ENCODE measurements around the gene RPS15A. TPM values are rescaled to one million over a fixed set of nuclear protein-coding genes. Genes with fewer than 3 reads are reported as not detected.
A peak's percentile ranks its signal among the peaks of the same experiment; 100 is the strongest.

The RPS15A gene
- total RNA-seq, 4 donors from 2014 or later, result 356 to 2,439 (median 1,496) TPM

DNA sequence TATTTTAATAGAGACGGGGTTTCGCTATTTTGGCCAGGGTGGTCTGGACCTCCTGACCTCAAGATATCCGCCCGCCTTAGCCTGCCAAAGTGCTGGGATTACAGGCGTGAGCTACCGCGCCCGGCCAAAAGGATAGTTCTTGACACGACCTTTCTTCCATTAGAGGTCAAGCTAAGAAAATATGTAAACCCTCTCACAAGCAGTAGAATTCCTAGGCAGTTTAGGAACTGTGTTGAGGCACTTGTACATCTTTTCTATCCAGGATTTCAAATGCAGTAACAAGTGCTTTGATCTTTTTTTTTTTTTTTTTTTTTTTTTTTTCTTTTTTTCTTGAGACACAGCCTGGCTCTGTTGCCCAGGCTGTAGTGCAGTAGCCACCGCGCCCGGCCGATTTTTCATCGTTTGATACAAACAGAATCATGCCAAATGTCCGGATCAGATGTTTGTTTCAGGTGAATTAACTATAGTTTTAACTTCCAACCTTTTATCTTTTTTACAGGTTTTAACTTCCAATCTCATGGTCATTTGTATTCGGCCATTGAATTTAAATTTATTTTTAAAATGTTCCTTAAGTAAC lies 12.7 kb upstream of the RPS15A start:
- H3K36me3 ChIP-seq, result peaks cover 1 to 27% (median 10%) of the 10 kb centered on the region in 4 donors
- no peak for DNase-seq (ENCODE audit: extremely low spot score)
- no peaks in the 10 kb centered on the region for H3K9me3 ChIP-seq
- no peaks in the 10 kb centered on the region for H3K27me3 ChIP-seq
- no peak overlapping the region for H3K4me3 ChIP-seq
- H3K4me1 ChIP-seq, result peaks cover 28 to 55% (median 47%) of the 10 kb centered on the region in 4 donors
- TF ChIP-seq EP300 (IDR thresholded peaks at IDR 0.05), result no peak
- no peak for TF ChIP-seq POLR2AphosphoS5 (IDR thresholded peaks at IDR 0.05)
- TF ChIP-seq, protein P1, sequence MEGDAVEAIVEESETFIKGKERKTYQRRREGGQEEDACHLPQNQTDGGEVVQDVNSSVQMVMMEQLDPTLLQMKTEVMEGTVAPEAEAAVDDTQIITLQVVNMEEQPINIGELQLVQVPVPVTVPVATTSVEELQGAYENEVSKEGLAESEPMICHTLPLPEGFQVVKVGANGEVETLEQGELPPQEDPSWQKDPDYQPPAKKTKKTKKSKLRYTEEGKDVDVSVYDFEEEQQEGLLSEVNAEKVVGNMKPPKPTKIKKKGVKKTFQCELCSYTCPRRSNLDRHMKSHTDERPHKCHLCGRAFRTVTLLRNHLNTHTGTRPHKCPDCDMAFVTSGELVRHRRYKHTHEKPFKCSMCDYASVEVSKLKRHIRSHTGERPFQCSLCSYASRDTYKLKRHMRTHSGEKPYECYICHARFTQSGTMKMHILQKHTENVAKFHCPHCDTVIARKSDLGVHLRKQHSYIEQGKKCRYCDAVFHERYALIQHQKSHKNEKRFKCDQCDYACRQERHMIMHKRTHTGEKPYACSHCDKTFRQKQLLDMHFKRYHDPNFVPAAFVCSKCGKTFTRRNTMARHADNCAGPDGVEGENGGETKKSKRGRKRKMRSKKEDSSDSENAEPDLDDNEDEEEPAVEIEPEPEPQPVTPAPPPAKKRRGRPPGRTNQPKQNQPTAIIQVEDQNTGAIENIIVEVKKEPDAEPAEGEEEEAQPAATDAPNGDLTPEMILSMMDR (IDR thresholded peaks at IDR 0.05), result no peak
- no peak for TF ChIP-seq POLR2A (IDR thresholded peaks at IDR 0.05; ENCODE audit: low read depth)
- intact Hi-C loops (cut with DNase I), result no loop called here
- H3K27ac ChIP-seq (replicated peaks in 1 of 4), result peak overlapping the region; percentile 84 to 95 (median 91)
- 92% methylated on average over 16 of the region's 16 CpGs for WGBS

DNA sequence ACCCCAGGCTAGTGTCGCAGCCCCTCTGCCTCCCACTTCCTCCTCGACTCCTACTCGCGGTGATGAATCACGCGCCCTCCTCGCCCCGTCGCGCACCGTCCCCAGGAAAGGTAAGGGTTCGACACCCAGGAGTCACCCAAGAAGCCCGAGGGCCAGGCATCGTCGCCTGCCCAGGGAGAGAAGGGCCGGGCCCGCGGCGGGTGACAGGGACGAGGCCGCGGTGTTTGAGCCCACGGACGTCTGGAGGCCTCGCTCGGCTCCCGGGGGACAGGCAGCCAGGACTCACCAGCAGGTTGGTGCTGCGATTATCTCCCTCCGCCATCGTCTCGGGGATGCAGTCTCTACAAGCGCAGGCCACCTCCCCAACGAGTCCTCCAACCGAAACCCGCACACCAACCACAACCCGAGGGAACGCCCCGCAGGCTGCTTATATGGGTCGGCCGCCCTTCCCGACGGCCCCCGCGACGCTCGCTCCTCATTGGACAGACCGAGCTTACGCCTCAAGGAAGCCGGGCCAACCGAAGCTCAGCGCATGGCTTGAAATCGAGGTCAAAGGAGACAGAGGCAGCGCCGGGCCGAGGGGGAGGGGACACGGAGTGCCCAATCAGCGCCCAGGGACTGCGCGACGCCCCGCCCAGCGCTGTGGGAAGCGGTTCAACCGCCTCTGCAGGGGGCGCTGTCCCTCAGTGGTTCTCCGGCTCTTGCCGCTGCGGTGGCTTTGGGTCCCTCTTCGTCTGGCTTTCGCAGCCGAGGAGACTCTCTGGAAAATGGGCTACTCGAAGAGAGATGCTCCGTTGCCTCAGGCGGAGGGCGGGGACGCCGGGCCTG lies 11.2 kb upstream of the RPS15A start, which contains the start of gene ARL6IP1:
Gene ARL6IP1 (minus strand): TSS at position 405 of the 828 bp plus-strand sequence. CDS start 83 bp downstream, at position 322.
- Histone ChIP-seq H3K4me1 (peaks cover 28 to 58% (median 47%) of the 10 kb centered on the region in 4 donors), H3K4me3 (peak within 1 kb of the TSS; percentile 75 to 97 (median 84)), H3K27me3 (no peaks in the 10 kb centered on the region), H3K27ac (replicated peaks in 1 of 4) (peak within 1 kb of the TSS; percentile 84 to 95 (median 91)), H3K9me3 (no peaks in the 10 kb centered on the region), H3K36me3 (peaks cover 0 to 28% (median 11%) of the 10 kb centered on the region in 4 donors)
- intact Hi-C loops (cut with DNase I), result loop anchor here (2.0 kb wide), 1 partner anchor 167 kb away; no protein-coding TSS in a partner anchor
- no peak for TF ChIP-seq EP300 (IDR thresholded peaks at IDR 0.05)
- peak; percentile 100 for TF ChIP-seq POLR2AphosphoS5 (IDR thresholded peaks at IDR 0.05)
- TF ChIP-seq POLR2A (IDR thresholded peaks at IDR 0.05; ENCODE audit: low read depth), result peak; percentile 91
- TF ChIP-seq, protein P1 (IDR thresholded peaks at IDR 0.05), result peak; percentile 90 to 95 (median 95)
- no CpG with 5 or more reads among the region's 77 CpGs for WGBS
- peak; percentile 100 for DNase-seq (ENCODE audit: extremely low spot score)

DNA sequence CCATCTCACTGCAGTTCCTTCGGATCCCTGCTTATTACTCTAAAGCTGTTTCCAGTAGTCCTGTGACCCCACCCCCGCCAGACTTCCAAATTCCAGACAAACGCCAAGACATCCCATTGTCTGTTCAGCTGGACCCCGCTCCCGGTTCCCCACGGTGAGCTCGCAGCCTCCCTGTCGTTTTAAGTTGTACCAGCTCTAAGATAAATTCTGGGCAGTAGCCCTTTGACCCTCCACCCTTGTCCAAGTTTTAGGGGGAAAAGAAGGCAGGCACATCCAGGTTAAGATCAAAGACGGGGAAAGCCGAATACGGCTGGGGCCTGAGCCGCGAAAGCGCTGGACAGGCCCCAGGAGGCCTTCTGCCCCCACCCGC lies 10.6 kb upstream of the RPS15A start:
- DNase-seq (ENCODE audit: extremely low spot score), result no peak
- intact Hi-C loops (cut with DNase I), result loop anchor here (2.0 kb wide), 1 partner anchor 168 kb away; no protein-coding TSS in a partner anchor
- no peaks in the 10 kb centered on the region for H3K27me3 ChIP-seq
- peak overlapping the region; percentile 84 to 95 (median 90) for H3K27ac ChIP-seq (replicated peaks in 1 of 4)
- no peaks in the 10 kb centered on the region for H3K9me3 ChIP-seq
- H3K36me3 ChIP-seq, result peaks cover 2 to 31% (median 16%) of the 10 kb centered on the region in 4 donors
- 0% methylated on average over 6 of the region's 15 CpGs for WGBS
- no peak for TF ChIP-seq POLR2A (IDR thresholded peaks at IDR 0.05; ENCODE audit: low read depth)
- TF ChIP-seq POLR2AphosphoS5 (IDR thresholded peaks at IDR 0.05), result no peak
- TF ChIP-seq EP300 (IDR thresholded peaks at IDR 0.05), result no peak
- TF ChIP-seq, protein P1 (IDR thresholded peaks at IDR 0.05), result no peak
- peaks cover 28 to 58% (median 47%) of the 10 kb centered on the region in 4 donors for H3K4me1 ChIP-seq
- peak overlapping the region; percentile 75 to 97 (median 84) for H3K4me3 ChIP-seq

DNA sequence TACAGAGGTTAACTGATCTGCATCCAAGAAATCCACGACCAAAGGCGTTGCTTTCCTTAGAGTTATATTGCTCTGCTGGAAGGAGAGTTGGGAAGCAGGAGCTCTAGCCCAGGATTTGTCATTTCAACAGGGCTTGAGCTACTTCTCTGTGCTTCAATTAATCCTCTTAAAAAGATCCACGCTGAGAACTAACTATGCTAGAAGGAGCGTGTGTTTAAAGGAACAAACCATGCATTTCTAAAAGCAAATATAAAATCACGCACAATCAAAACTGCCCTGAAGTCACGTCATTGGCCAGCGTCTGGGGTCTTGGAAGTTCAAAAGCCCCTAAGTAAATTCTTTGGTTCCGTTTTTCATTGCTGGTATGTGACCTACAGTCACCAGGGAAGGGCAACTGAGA lies 10.2 kb upstream of the RPS15A start:
- Histone ChIP-seq H3K27ac (replicated peaks in 1 of 4) (peak overlapping the region; percentile 84 to 95 (median 90)), H3K9me3 (no peaks in the 10 kb centered on the region), H3K4me1 (peaks cover 28 to 58% (median 47%) of the 10 kb centered on the region in 4 donors), H3K27me3 (no peaks in the 10 kb centered on the region), H3K4me3 (peak overlapping the region; percentile 75 to 97 (median 84)), H3K36me3 (peaks cover 6 to 32% (median 19%) of the 10 kb centered on the region in 4 donors)
- TF ChIP-seq EP300 (IDR thresholded peaks at IDR 0.05), result no peak
- no peak for TF ChIP-seq POLR2A (IDR thresholded peaks at IDR 0.05; ENCODE audit: low read depth)
- TF ChIP-seq, protein P1 (IDR thresholded peaks at IDR 0.05), result no peak
- no peak for TF ChIP-seq POLR2AphosphoS5 (IDR thresholded peaks at IDR 0.05)
- 4% methylated on average over 8 of the region's 8 CpGs for WGBS
- intact Hi-C loops (cut with DNase I), result loop anchor here (2.0 kb wide), 1 partner anchor 169 kb away; no protein-coding TSS in a partner anchor
- DNase-seq (ENCODE audit: extremely low spot score), result no peak

All from esophagus muscularis mucosa (tissue), 4 donors.